DOHH2 (cell line): ENCODE measurements around the gene ME3.

Experiments
- H3F3A ChIP-seq: fragments of 200-600 bp; sonication (generic), shearing (Covaris generic); 2 replicates; pipeline ENCODE4 v1.6.0; 2016; ENCODE audit warnings: antibody characterized with exemption, mild to moderate bottlenecking; ENCODE audit not compliant: control insufficient read depth, insufficient read depth
- H3K27ac ChIP-seq: fragments of 200-600 bp; sonication (generic); 2 replicates; pipeline ENCODE4 v1.5.1; 2014; ENCODE audit warnings: low read depth, mild to moderate bottlenecking, low read length, moderate library complexity
- H3K27me3 ChIP-seq: fragments of 200-600 bp; sonication (generic); 2 replicates; pipeline ENCODE4 v1.6.1; 2014; ENCODE audit warnings: mild to moderate bottlenecking, low read length, mixed read lengths; ENCODE audit not compliant: control insufficient read depth
- H3K36me3 ChIP-seq: fragments of 200-600 bp; sonication (generic); 2 replicates; pipeline ENCODE4 v1.6.1; 2014; ENCODE audit warnings: mild to moderate bottlenecking, low read length, moderate library complexity, mixed read lengths; ENCODE audit not compliant: control insufficient read depth
- H3K4me1 ChIP-seq: fragments of 200-600 bp; sonication (generic); 2 replicates; pipeline ENCODE4 v1.6.1; 2014; ENCODE audit warnings: mild to moderate bottlenecking, low read length, mixed read lengths; ENCODE audit not compliant: control insufficient read depth
- H3K4me2 ChIP-seq: fragments of 200-600 bp; sonication (generic); 2 replicates; pipeline ENCODE4 v1.6.0; 2014; ENCODE audit warnings: mild to moderate bottlenecking, low read length, moderate library complexity
- H3K4me3 ChIP-seq: fragments of 200-600 bp; sonication (generic); 2 replicates; pipeline ENCODE4 v1.5.1; 2014; ENCODE audit warnings: mild to moderate bottlenecking, low read length, mixed read lengths
- H3K79me2 ChIP-seq: fragments of 200-600 bp; sonication (generic); 2 replicates; pipeline ENCODE4 v1.6.1; 2014; ENCODE audit warnings: mild to moderate bottlenecking, low read length, mixed read lengths; ENCODE audit not compliant: control insufficient read depth
- H3K9me2 ChIP-seq: fragments of 200-600 bp; sonication (generic); replicated peaks from 2 replicates; pipeline ENCODE4 v1.6.1; 2014; ENCODE audit warnings: mild to moderate bottlenecking, low read length, mixed read lengths; ENCODE audit not compliant: control insufficient read depth
- H3K9me3 ChIP-seq: fragments of 200-600 bp; sonication (generic); 2 replicates; pipeline ENCODE4 v1.6.1; 2014; ENCODE audit warnings: antibody characterized with exemption, low read length, mixed read lengths; ENCODE audit not compliant: control insufficient read depth, insufficient read depth
- H4K20me1 ChIP-seq: fragments of 200-600 bp; sonication (generic); 2 replicates; pipeline ENCODE4 v1.6.0; 2014; ENCODE audit warnings: low read depth, mild to moderate bottlenecking, antibody characterized with exemption, low read length, moderate library complexity; ENCODE audit not compliant: control insufficient read depth, insufficient read depth
- CTCF ChIP-seq: fragments of 200-600 bp; sonication (generic); IDR thresholded peaks from one replicate; pipeline ENCODE4 v1.5.1; 2014; ENCODE audit warnings: antibody characterized with exemption, mild to moderate bottlenecking, low read depth, low read length; ENCODE audit not compliant: poor library complexity, severe bottlenecking
- EZH2phosphoT487 ChIP-seq: fragments of 200-600 bp; sonication (generic); IDR thresholded peaks from 2 replicates; pipeline ENCODE4 v1.6.1; 2017; ENCODE audit warnings: borderline replicate concordance, mild to moderate bottlenecking, antibody characterized with exemption, low read length, moderate library complexity, mixed read lengths

ME3 gene

GRCh38 chr11:86513138-86513537, 159.3 kb downstream of the ME3 start:
- Histone ChIP-seq H3K27me3 (no peaks in the 10 kb centered on the region; the same call in 1 of the 2 replicates), H3F3A (no peaks in the 10 kb centered on the region), H3K36me3 (no peaks in the 10 kb centered on the region), H3K79me2 (no peaks in the 10 kb centered on the region), H3K9me3 (no peaks in the 10 kb centered on the region), H3K9me2 (no peaks in the 10 kb centered on the region), H3K4me1 (no peaks in the 10 kb centered on the region), H3K4me3 (no peak overlapping the region), H4K20me1 (no peaks in the 10 kb centered on the region), H3K27ac (no peak overlapping the region), H3K4me2 (no peak overlapping the region)
- TF ChIP-seq CTCF: no peak
- no peak for TF ChIP-seq EZH2phosphoT487

GRCh38 chr11:86511086-86511551, 161.3 kb downstream of the ME3 start:
- Histone ChIP-seq H3K27me3 (no peaks in the 10 kb centered on the region), H3K4me2 (no peak overlapping the region), H3K4me3 (no peak overlapping the region), H3K9me3 (no peaks in the 10 kb centered on the region), H3K4me1 (no peaks in the 10 kb centered on the region), H3K36me3 (no peaks in the 10 kb centered on the region), H3K79me2 (no peaks in the 10 kb centered on the region), H4K20me1 (no peaks in the 10 kb centered on the region), H3F3A (no peaks in the 10 kb centered on the region), H3K27ac (no peak overlapping the region), H3K9me2 (no peaks in the 10 kb centered on the region)
- TF ChIP-seq CTCF (no peak), EZH2phosphoT487 (no peak)

GRCh38 chr11:86510674-86511073, 161.7 kb downstream of the ME3 start:
- Histone ChIP-seq H4K20me1 (no peaks in the 10 kb centered on the region), H3K79me2 (no peaks in the 10 kb centered on the region), H3K27ac (no peak overlapping the region), H3K9me2 (no peaks in the 10 kb centered on the region), H3K27me3 (no peaks in the 10 kb centered on the region), H3K4me3 (no peak overlapping the region), H3K9me3 (no peaks in the 10 kb centered on the region), H3K36me3 (no peaks in the 10 kb centered on the region), H3K4me1 (no peaks in the 10 kb centered on the region), H3K4me2 (no peak overlapping the region), H3F3A (no peaks in the 10 kb centered on the region)
- no peak for TF ChIP-seq EZH2phosphoT487
- TF ChIP-seq CTCF: no peak
